NCI-H2029 treated with DMSO at 0.1 percent for 48 hours (cell line): ENCODE measurements around the gene EIF5A2.

ENCODE experiments used
- DNase-seq: peaks from one replicate; lab custom pipeline; 2025; lab: John Stamatoyannopoulos, UW

The EIF5A2 gene

GRCh38 chr3:170852324-170852723 is 56.1 kb downstream of the EIF5A2 start:
- DNase-seq, result no peak

- no peak for DNase-seq
Measured at GRCh38 chr3:170848292-170848917, 60.0 kb downstream of the EIF5A2 start.

DNA sequence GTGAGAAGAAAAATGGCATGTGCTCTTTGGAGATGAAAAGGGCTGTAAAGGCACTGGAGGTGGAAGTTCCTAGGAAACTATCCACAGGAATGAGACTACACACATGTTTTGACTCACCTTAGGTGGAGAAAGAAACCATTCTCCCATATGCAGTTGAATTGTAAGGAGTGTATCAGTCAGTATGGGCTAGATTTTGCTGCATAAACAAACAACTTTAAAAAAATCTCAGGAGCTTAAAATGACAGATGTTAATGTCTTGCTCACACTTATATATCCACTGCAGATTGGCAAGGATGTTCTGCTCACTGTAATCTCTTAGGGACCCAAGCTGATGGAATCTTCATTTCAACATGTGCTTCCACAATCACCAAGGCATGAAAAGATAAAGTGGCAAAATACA is 64.1 kb downstream of the EIF5A2 start:
- DNase-seq, result no peak

GRCh38 chr3:170840291-170840859 is 68.1 kb downstream of the EIF5A2 start:
- DNase-seq, result no peak

GRCh38 chr3:170839518-170840100 is 68.8 kb downstream of the EIF5A2 start:
- no peak for DNase-seq
